Mesothelial cell of epicardium (in vitro differentiated cells): Measurements from ENCODE around the gene HOXD4. TPM values are rescaled to one million over a fixed set of nuclear protein-coding genes. Genes with fewer than 3 reads are reported as not detected.
A peak's percentile ranks its signal among the peaks of the same experiment; 100 is the strongest.

ENCODE experiments used
- DNase-seq, 2 experiments: peaks; one replicate each; pipeline ENCODE4 v3.0.0; 2021; ENCODE audit warnings: low spot score in 2 of 2; ENCODE audit not compliant: unreplicated experiment in 2 of 2
- H3K27ac Mint-ChIP-seq: 2 replicates; pipeline ENCODE4 v1.8.0; 2021; ENCODE audit warnings: mixed read lengths
- H3K27me3 Mint-ChIP-seq: 2 replicates; pipeline ENCODE4 v1.8.0; 2021; ENCODE audit warnings: low read depth, mixed read lengths
- H3K36me3 Mint-ChIP-seq: 2 replicates; pipeline ENCODE4 v1.8.0; 2021; ENCODE audit warnings: mixed read lengths
- H3K4me1 Mint-ChIP-seq: 2 replicates; pipeline ENCODE4 v1.8.0; 2021; ENCODE audit warnings: mixed read lengths
- H3K4me3 Mint-ChIP-seq: 2 replicates; pipeline ENCODE4 v1.8.0; 2021; ENCODE audit warnings: mild to moderate bottlenecking, moderate library complexity, mixed read lengths
- H3K9me3 Mint-ChIP-seq: 2 replicates; pipeline ENCODE4 v1.8.0; 2021; ENCODE audit warnings: mixed read lengths
- CTCF ChIP-seq: fragments of 200-600 bp; sonication (generic); IDR thresholded peaks from one replicate; pipeline ENCODE4 v1.5.0; 2021; ENCODE audit warnings: antibody characterized with exemption; ENCODE audit not compliant: unreplicated experiment
- total RNA-seq: library from RNA; stranded (reverse); gene quantifications from 3 replicates; pipeline ENCODE4 v1.2.1, GENCODE V29; 2021

HOXD4 gene
- total RNA-seq, 1 donor from 2014 or later, result 0.67 TPM

GRCh38 chr2:176170602-176171305 is 19.4 kb downstream of the HOXD4 start:
- Mint-ChIP-seq H3K27ac (no peak overlapping the region), H3K36me3 (no peaks in the 10 kb centered on the region), H3K4me3 (no peak overlapping the region), H3K4me1 (peaks cover 12% of the 10 kb centered on the region), H3K27me3 (peaks cover 98% of the 10 kb centered on the region), H3K9me3 (no peaks in the 10 kb centered on the region)
- no peak for DNase-seq
- no peak for TF ChIP-seq CTCF

GRCh38 chr2:176171351-176172006 is 20.1 kb downstream of the HOXD4 start:
- no peak overlapping the region for H3K4me3 Mint-ChIP-seq
- H3K27me3 Mint-ChIP-seq, result peaks cover 98% of the 10 kb centered on the region
- no peak for DNase-seq
- peaks cover 10% of the 10 kb centered on the region for H3K4me1 Mint-ChIP-seq
- TF ChIP-seq CTCF, result no peak
- H3K9me3 Mint-ChIP-seq, result no peaks in the 10 kb centered on the region
- H3K36me3 Mint-ChIP-seq, result no peaks in the 10 kb centered on the region
- H3K27ac Mint-ChIP-seq, result no peak overlapping the region

- Mint-ChIP-seq H3K27ac (no peak overlapping the region), H3K36me3 (peaks cover 2% of the 10 kb centered on the region), H3K4me3 (no peak overlapping the region), H3K4me1 (peaks cover 10% of the 10 kb centered on the region), H3K9me3 (no peaks in the 10 kb centered on the region), H3K27me3 (peaks cover 98% of the 10 kb centered on the region)
- no peak for TF ChIP-seq CTCF
- DNase-seq, result peak in 1 of 2 experiments; percentile 39
These were observed 20.9 kb downstream of the HOXD4 start for GRCh38 chr2:176172007-176172894.

GRCh38 chr2:176172895-176173566 is 21.7 kb downstream of the HOXD4 start:
- Mint-ChIP-seq H3K9me3 (no peaks in the 10 kb centered on the region), H3K27me3 (peaks cover 98% of the 10 kb centered on the region), H3K4me3 (no peak overlapping the region), H3K36me3 (peaks cover 2% of the 10 kb centered on the region), H3K4me1 (peaks cover 10% of the 10 kb centered on the region), H3K27ac (no peak overlapping the region)
- DNase-seq, result no peak
- no peak for TF ChIP-seq CTCF
